Activated CD4-positive, CD25-positive, alpha-beta regulatory T cell (primary cell): Measurements from ENCODE around the gene SEPTIN7.
"Not testable (repeated sequence)": the region's sequence is repeated elsewhere in the genome, so short reads cannot be mapped to it uniquely, and the experiment has no call there.

ENCODE experiments used
- DNase-seq, 4 experiments: peaks; one replicate each; lab custom pipeline; 2025; lab: John Stamatoyannopoulos, UW

The SEPTIN7 gene

GRCh38 chr7:35800718-35801391 lies at the start of gene SEPTIN7:
Gene SEPTIN7 (plus strand): TSS chr7:35801057. CDS start chr7:35801210, 153 bp downstream.
- DNase-seq: peak; percentile 95 to 98 (median 97)

GRCh38 chr7:35752742-35753141 lies 48.1 kb upstream of the SEPTIN7 start:
- DNase-seq: no peak

- no peak for DNase-seq
Observed at GRCh38 chr7:35753761-35754603, 46.9 kb upstream of the SEPTIN7 start.

GRCh38 chr7:35754741-35755140 lies 46.1 kb upstream of the SEPTIN7 start:
- no peak for DNase-seq

GRCh38 chr7:35755711-35756110 lies 45.1 kb upstream of the SEPTIN7 start:
- no peak for DNase-seq

GRCh38 chr7:35756453-35756852 lies 44.4 kb upstream of the SEPTIN7 start:
- DNase-seq: not testable (repeated sequence)

GRCh38 chr7:35757574-35757973 lies 43.3 kb upstream of the SEPTIN7 start:
- no peak for DNase-seq

GRCh38 chr7:35758421-35758820 lies 42.4 kb upstream of the SEPTIN7 start:
- DNase-seq: no peak

GRCh38 chr7:35760143-35760745 lies 40.6 kb upstream of the SEPTIN7 start:
- DNase-seq: no peak

- DNase-seq: no peak
Observed at GRCh38 chr7:35761871-35762677, 38.8 kb upstream of the SEPTIN7 start.

- no peak for DNase-seq
Observed at GRCh38 chr7:35762781-35763180, 38.1 kb upstream of the SEPTIN7 start.

GRCh38 chr7:35768346-35768745 lies 32.5 kb upstream of the SEPTIN7 start:
- no peak for DNase-seq

- no peak for DNase-seq
Observed at GRCh38 chr7:35771776-35772175, 29.1 kb upstream of the SEPTIN7 start.

GRCh38 chr7:35773994-35774393 lies 26.9 kb upstream of the SEPTIN7 start:
- DNase-seq: no peak

- no peak for DNase-seq
Observed at GRCh38 chr7:35776686-35777085, 24.2 kb upstream of the SEPTIN7 start.

GRCh38 chr7:35777121-35777520 lies 23.7 kb upstream of the SEPTIN7 start:
- DNase-seq: no peak

GRCh38 chr7:35780070-35780469 lies 20.8 kb upstream of the SEPTIN7 start:
- no peak for DNase-seq

GRCh38 chr7:35781200-35781701 lies 19.6 kb upstream of the SEPTIN7 start:
- no peak for DNase-seq

- no peak for DNase-seq
Observed at GRCh38 chr7:35781767-35782515, 18.9 kb upstream of the SEPTIN7 start.

GRCh38 chr7:35784332-35784731 lies 16.5 kb upstream of the SEPTIN7 start:
- DNase-seq: no peak

GRCh38 chr7:35785250-35785649 lies 15.6 kb upstream of the SEPTIN7 start:
- DNase-seq: no peak
